NCI-H1930 (cell line): Measurements from ENCODE around the gene NUDT16L1.

ENCODE experiments used
- DNase-seq, 2 experiments: peaks; one replicate each; lab custom pipeline; 2025; lab: John Stamatoyannopoulos, UW

The NUDT16L1 gene

GRCh38 chr16:4682084-4682591 is 11.2 kb upstream of the NUDT16L1 start:
- no peak for DNase-seq

GRCh38 chr16:4682616-4683254 is 10.6 kb upstream of the NUDT16L1 start:
- DNase-seq: no peak

- DNase-seq: no peak
These were observed 9.9 kb upstream of the NUDT16L1 start for GRCh38 chr16:4683255-4684057.

- DNase-seq: no peak
These were observed 9.2 kb upstream of the NUDT16L1 start for GRCh38 chr16:4684058-4684715.

GRCh38 chr16:4684763-4685162 is 8.6 kb upstream of the NUDT16L1 start:
- no peak for DNase-seq

- no peak for DNase-seq
These were observed 8.1 kb upstream of the NUDT16L1 start for GRCh38 chr16:4685292-4685691.

GRCh38 chr16:4685776-4686496 is 7.4 kb upstream of the NUDT16L1 start:
- DNase-seq: no peak

- DNase-seq: no peak
These were observed 6.7 kb upstream of the NUDT16L1 start for GRCh38 chr16:4686497-4687210.

- no peak for DNase-seq
These were observed 5.9 kb upstream of the NUDT16L1 start for GRCh38 chr16:4687416-4687815.

GRCh38 chr16:4687946-4688673 is 5.3 kb upstream of the NUDT16L1 start:
- DNase-seq: no peak

GRCh38 chr16:4688674-4689045 is 4.7 kb upstream of the NUDT16L1 start:
- no peak for DNase-seq

- DNase-seq: no peak
These were observed 4.2 kb upstream of the NUDT16L1 start for GRCh38 chr16:4689091-4689671.

GRCh38 chr16:4689864-4690704 is 3.3 kb upstream of the NUDT16L1 start:
- no peak for DNase-seq

GRCh38 chr16:4690946-4691665 is 2.3 kb upstream of the NUDT16L1 start:
- DNase-seq: no peak

- no peak for DNase-seq
These were observed 1.5 kb upstream of the NUDT16L1 start for GRCh38 chr16:4691666-4692412.

GRCh38 chr16:4692460-4693295 is 684 bp upstream of the NUDT16L1 start:
- no peak for DNase-seq

GRCh38 chr16:4693956-4694641 is 737 bp downstream of the NUDT16L1 start:
- no peak for DNase-seq
